DMS153 treated with DMSO at 0.1 percent for 48 hours (cell line): ENCODE results near the gene CDK14.

Source experiments
- DNase-seq: peaks from one replicate; lab custom pipeline; 2025; ENCODE audit not compliant: unreplicated experiment; lab: John Stamatoyannopoulos, UW

Gene CDK14

DNA sequence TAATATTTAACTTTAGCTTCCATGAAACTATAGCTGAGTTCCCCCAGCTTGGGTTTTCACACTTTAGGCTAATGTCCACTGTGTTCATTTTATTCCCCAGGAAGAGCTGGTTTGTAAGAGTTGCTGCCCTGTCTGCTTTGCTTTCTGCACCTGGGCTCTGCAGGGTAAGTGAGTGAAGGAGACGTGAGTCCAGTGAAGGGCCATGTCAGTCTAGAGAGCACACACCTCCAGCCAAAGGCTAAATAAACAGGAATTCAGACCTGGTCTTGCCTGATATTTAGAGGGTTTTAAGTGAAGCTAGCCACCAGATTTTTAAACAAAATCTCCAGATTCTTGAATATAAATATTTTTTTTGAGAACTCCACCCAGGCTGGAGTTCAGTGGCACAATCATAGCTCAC, 643.7 kb downstream of the CDK14 start:
- no peak for DNase-seq

DNA sequence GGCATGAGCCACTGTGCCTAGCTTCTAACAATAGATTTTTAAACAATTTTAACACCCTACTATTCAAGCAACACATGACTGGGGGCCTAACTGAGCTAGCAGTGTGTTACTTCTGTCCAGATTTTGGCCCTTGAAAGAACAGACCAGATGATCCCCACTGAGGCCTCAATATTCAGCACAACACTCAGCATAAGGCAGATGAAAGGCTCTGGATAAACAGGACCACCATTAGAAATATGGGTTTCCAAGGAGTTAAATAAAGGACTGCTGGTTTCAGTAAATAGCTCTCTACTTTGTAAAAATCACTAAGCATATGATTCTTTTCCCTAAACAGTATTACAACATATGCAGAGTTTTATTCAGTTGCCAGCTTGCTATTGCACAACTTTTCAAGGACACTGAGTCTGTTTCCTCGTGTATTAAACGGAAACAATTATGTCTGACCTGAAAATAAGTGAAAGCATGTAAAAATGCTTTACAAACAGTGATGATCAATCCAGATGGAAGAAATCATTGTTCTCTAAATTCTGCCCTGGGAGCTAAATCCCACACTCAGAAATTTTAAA, 644.3 kb downstream of the CDK14 start:
- DNase-seq = no peak

DNA sequence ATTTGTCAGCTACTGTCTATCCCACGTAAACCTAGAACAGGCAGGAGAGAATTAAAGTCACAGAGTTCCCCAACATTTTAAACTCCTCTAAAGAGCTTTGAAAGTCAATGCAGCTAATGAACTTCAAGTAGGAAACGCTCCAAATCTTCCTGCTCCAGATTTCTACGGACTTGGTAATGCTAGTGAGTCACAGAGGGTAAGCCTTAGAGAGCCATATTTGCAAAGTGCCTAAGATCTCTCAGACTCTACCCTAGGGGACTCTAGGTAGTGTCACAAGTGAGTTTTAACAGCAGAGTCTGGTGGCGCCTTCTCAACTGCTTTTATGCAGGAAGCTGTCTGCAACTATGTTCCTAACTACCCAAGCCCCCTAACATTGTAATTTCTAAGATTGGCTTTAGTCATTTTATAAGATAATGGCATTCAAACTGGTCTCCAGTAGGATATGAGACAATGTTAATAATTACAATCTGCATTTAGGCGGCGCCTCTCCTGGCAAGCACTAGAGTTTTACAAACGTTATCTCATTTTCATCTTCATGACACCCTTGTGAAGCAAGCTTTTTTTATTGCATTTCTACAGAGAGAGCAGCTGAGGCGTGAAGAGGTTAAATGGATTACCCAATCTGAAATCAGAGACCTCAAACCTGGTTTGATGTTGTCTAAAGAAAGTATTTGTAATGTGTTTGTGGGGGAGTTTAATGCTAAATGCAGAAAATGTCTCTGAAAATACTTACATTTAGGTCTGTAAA, 646.1 kb downstream of the CDK14 start:
- DNase-seq = no peak

DNA sequence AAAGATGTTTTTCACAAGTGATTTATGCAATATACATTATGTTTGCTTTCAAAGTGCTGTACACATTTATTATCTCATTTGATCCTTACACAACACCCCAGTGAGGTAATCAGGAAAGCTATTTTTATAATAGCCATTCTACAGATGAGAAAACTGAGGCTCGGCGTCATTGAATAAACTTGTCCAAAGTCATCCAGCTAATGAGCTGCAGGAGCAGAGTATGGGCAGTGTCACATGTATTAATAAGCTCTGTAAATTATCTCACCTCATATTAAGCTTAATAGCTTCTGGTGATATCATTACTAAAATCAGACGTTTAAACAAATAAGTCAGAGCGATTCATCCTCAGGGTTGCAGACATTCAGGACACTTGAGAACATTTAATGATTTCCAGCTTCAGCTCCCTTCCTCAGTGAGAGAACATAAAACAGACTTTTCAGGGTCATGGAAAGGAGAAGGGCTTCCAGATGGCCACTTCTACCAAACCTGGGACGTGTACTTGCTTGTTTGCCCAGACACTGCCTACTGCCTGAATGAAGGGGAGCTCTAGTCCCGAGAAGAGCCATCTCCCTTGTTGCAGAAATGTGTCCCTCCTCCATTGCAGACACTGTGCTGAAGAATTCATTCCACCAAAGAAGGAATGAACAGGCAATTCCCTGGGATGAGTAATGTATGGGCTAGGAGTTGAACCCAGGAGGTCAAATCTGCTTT, 647.6 kb downstream of the CDK14 start:
- no peak for DNase-seq

DNA sequence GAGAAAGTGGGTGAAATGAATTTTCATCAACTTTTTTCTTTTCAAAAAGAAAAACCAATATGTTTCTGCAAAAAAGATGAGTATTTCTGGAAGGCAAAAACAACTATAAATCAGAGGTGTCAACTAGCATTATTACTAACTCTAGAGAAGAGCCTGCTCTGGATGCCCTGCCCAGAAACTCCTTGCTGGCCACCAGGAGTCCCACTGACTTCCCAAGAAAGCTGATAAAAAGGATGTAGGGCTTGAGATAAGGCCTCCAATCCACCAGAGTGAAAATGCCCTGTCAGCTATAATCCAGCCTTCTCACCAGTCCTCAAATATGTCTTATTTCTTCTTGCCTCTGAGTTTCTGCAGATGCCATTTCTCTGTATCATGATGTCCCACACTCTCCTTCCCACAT, 651.4 kb downstream of the CDK14 start:
- no peak for DNase-seq

DNA sequence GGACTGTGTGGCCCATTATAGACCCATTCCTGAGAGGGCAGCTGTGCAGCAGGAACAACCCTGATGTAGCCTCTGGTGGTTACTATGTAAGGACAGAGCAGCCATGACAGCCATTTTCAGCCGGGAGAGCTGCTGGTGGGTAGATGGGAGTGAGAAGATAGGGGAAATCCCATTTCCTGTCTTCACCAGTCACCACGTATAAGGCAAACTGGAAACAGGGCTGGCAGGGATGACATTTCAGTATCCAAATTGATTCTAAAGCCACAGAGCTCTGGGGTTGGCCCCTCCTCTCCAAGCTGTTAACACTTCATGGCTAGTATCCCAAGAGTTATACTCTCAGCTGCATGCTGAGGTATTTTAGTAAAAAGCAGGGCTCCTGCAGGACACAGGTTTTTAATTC, 652.9 kb downstream of the CDK14 start:
- no peak for DNase-seq

DNA sequence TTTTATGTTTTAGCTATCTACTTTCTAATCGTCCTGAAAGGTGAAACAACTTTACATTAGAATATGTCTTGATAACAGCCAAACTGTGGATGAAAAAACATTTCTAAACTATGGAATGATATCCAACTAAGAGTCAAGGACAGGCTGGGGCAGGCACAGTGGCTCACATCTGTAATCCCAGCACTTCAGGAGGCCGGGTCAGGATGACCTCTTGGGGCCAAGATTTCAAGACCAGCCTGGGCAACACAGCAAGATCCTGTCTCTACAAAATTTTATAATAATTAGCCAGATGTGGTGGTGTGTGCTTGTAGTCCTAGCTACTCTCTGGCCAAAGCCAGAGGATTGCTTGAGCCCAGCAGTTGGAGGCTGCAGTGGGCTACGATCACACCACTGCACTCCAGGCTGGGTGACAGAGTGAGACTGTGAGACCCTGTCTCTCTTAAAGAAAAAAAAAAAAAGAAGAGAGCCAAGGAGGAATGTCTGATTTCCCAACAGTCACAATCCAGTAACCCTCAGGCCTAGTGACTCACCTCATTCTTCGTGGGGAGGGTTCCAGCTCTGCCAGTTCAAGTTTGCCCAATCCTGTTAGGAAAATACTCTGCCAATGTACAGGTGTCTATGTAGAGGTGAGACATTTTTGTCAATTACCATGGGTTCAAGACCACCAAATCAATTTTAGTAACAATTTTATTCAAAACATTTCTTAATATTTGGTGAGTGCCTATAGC, 653.5 kb downstream of the CDK14 start:
- DNase-seq = no peak

DNA sequence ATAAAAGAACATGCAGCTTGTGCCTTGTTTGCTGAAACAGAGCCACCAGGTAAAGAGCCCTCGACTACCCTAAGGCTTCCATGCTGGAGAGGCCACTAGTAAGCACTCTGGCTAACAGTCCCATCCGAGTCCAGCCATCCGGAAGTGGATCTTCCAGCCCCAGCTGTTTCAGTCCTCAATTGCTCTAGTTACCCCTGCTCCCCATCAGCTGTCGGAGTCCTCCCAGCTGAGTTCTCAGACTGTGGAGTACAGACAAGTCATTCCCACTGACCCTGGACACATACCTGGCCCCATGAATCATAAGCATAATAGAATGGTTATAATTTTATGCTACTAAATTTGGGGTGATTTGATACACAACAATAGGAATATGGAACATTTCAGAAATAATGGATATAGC, 654.6 kb downstream of the CDK14 start:
- no peak for DNase-seq

DNA sequence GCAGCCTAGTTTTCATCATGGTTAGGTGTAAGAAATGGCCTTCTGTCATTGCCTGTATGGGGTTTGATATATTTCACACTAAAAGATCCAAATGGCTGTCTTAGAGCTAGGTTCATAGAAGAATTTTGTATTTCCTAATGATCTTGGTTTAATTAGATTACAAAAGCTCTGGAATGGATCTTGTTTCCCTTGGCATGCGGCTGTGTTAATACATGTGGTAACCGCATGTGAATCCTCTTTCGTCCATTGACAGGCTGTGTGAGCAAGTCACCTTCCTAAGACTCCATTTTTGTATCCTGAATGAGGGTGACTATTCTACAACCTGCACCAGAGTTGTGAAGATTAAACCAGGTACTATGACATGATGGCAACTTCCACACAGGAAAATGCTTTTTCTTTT, 655.8 kb downstream of the CDK14 start:
- DNase-seq = no peak
